HG02759 (cell line): ENCODE results near the gene PLCZ1.
"Not testable (repeated sequence)": the region's sequence is repeated elsewhere in the genome, so short reads cannot be mapped to it uniquely, and the experiment has no call there.

ENCODE experiments used
- ATAC-seq: cut with Tn5 transposase; IDR thresholded peaks from one replicate; pipeline ENCODE4 v1.9.1; 2021; ENCODE audit warnings: mild to moderate bottlenecking, moderate library complexity; ENCODE audit not compliant: unreplicated experiment

The PLCZ1 gene

GRCh38 chr12:18737819-18738218 lies at the start of gene PLCZ1, which contains the start of gene CAPZA3:
Gene PLCZ1, minus strand, starts transcription at chr12:18738012. Its CDS starts 641 bp downstream, at chr12:18737371.
Gene CAPZA3, plus strand, starts transcription at chr12:18738119. Its CDS starts 150 bp downstream, at chr12:18738269.
- no peak for ATAC-seq

- ATAC-seq: not testable (repeated sequence)
Measured at GRCh38 chr12:18785465-18785864, 47.7 kb upstream of the PLCZ1 start.

- no peak for ATAC-seq
Measured at GRCh38 chr12:18782827-18783226, 45.0 kb upstream of the PLCZ1 start.

- not testable (repeated sequence) for ATAC-seq
Measured at GRCh38 chr12:18766479-18766878, 28.7 kb upstream of the PLCZ1 start.

GRCh38 chr12:18755341-18755740 lies 17.5 kb upstream of the PLCZ1 start:
- ATAC-seq: no peak

- ATAC-seq: no peak
Measured at GRCh38 chr12:18754124-18754707, 16.4 kb upstream of the PLCZ1 start.

- no peak for ATAC-seq
Measured at GRCh38 chr12:18753481-18754123, 15.8 kb upstream of the PLCZ1 start.

- ATAC-seq: no peak
Measured at GRCh38 chr12:18752947-18753346, 15.1 kb upstream of the PLCZ1 start.

- ATAC-seq: no peak
Measured at GRCh38 chr12:18752280-18752920, 14.6 kb upstream of the PLCZ1 start.

GRCh38 chr12:18751866-18752265 lies 14.1 kb upstream of the PLCZ1 start:
- ATAC-seq: no peak

- ATAC-seq: no peak
Measured at GRCh38 chr12:18750085-18750484, 12.3 kb upstream of the PLCZ1 start.

- no peak for ATAC-seq
Measured at GRCh38 chr12:18749386-18749957, 11.7 kb upstream of the PLCZ1 start.

- ATAC-seq: no peak
Measured at GRCh38 chr12:18747895-18748294, 10.1 kb upstream of the PLCZ1 start.

- ATAC-seq: no peak
Measured at GRCh38 chr12:18731156-18731555, 6.7 kb downstream of the PLCZ1 start.

- no peak for ATAC-seq
Measured at GRCh38 chr12:18723752-18724151, 14.1 kb downstream of the PLCZ1 start.

GRCh38 chr12:18721452-18721851 lies 16.4 kb downstream of the PLCZ1 start:
- ATAC-seq: no peak

- no peak for ATAC-seq
Measured at GRCh38 chr12:18720690-18721089, 17.1 kb downstream of the PLCZ1 start.

GRCh38 chr12:18719922-18720510 lies 17.8 kb downstream of the PLCZ1 start:
- ATAC-seq: no peak

GRCh38 chr12:18718462-18718861 lies 19.4 kb downstream of the PLCZ1 start:
- no peak for ATAC-seq

- no peak for ATAC-seq
Measured at GRCh38 chr12:18716236-18716635, 21.6 kb downstream of the PLCZ1 start.

GRCh38 chr12:18706798-18707197 lies 31.0 kb downstream of the PLCZ1 start:
- ATAC-seq: no peak
